ENCODE results near the gene GP9.

Gene GP9

DNA sequence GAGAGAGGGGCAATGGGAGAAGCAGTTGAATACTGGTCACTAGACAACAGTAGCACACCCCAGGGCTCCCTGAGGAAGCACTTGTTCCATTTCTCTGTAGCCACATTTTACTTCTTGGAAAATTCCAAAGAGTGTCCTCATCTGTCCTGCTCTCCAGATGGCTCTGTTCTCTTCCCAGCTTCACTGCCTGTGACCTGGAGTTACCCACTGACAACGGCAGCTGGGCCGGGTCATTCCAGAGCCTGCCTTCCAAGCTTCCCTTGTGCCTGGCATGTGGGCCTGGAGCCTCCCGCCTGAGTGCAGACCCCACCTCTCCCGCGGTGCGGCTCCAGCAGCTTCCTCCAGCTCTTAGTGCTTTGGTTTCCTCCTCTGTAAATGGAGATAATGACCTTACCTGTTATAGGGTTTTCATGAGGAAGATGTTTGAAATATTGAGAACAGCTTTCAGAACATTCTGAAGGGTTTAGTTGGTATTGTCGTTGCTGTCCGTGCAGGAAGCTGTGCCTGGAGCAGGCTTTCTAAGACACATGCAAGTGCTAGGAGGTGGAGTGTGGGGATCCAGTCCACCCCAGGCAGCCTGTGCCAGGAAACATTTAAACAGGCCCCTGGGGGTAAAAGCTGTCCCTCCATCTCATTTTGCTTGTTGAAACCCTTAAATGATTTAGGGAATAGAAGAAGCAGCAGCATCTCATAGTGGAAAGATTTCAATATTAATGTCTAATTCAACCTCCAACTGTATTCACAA is 34.7 kb upstream of the GP9 start:
- no peak overlapping the region for H3K4me3 ChIP-seq (ENCODE audit: low read depth, low read length)
- DNase-seq (ENCODE audit: low read depth, low spot score) = no peak
- CTCF ChIA-PET = interaction anchor here (1.2 to 7.1 kb wide), 6 partner anchors 9 to 219 kb away, joined by 3 to 38 read pairs (median 7); no protein-coding TSS in a partner anchor
- TF ChIP-seq, protein P1, sequence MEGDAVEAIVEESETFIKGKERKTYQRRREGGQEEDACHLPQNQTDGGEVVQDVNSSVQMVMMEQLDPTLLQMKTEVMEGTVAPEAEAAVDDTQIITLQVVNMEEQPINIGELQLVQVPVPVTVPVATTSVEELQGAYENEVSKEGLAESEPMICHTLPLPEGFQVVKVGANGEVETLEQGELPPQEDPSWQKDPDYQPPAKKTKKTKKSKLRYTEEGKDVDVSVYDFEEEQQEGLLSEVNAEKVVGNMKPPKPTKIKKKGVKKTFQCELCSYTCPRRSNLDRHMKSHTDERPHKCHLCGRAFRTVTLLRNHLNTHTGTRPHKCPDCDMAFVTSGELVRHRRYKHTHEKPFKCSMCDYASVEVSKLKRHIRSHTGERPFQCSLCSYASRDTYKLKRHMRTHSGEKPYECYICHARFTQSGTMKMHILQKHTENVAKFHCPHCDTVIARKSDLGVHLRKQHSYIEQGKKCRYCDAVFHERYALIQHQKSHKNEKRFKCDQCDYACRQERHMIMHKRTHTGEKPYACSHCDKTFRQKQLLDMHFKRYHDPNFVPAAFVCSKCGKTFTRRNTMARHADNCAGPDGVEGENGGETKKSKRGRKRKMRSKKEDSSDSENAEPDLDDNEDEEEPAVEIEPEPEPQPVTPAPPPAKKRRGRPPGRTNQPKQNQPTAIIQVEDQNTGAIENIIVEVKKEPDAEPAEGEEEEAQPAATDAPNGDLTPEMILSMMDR (IDR thresholded peaks at IDR 0.05; ENCODE audit: insufficient read depth, low read length, missing control alignments) = no peak
- POLR2A ChIA-PET = no interaction called here

DNA sequence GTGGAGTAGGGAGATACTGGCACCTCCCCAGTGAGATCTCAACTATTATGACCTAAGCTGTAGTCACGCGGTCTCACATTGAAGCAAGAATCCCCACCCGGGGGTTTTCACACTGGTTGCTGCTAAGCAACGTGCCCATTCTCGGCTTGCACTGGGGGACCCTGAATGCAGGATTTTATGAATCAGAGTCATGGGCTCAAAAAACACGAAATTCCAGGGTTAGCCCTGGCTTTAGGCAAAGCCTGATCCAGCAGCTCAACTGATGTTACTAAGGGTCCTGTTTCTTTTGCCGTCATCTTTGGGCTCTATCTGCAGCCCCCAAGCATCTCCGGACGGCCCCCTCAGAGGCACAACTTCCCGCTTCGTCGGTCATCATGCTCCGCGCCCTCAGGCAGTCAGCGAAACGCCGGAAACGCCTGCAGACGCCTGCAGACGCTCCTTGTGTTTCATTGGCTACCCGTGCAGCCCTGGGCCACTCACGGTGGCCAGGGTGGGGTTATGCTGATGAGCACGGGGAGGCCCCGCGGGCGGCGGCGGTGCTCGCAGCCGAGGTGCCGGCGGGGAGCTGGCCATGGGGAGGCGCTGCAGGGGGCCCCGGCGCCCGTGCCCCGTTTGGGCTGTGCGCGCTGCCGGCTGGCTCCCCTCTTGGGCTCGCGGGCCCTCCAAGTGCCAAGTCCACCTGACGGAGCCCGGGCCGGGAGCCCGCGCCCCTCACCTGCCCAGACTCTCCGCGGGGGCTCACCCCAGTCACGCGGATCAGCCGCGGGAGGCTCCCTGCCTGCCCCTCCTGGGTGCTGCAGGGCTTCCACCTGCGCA is 33.6 kb upstream of the GP9 start:
- DNase-seq (ENCODE audit: low read depth, low spot score) = no peak
- POLR2A ChIA-PET = no interaction called here
- peak overlapping the region; percentile 30 for H3K4me3 ChIP-seq (ENCODE audit: low read depth, low read length)
- CTCF ChIA-PET = interaction anchor here (0.7 to 7.1 kb wide), 8 partner anchors 10 to 218 kb away, joined by 3 to 38 read pairs (median 7); no protein-coding TSS in a partner anchor
- TF ChIP-seq, protein P1 (IDR thresholded peaks at IDR 0.05; ENCODE audit: insufficient read depth, low read length, missing control alignments) = peak; percentile 21

DNA sequence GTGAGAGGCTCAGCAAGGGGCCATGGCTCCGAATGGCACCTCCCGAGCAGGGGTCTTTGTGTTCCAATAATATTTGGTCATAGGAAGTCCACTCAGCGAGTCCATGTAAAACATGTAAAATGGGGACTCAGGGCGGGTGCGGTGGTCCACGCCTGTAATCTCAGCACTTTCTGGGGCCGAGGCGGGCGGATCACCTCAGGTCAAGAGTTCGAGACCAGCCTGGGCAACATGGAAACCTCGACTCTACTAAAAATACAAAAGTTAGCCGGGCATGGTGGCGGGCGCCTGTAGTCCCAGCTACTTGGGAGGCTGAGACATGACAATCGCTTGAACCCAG is 33.1 kb upstream of the GP9 start:
- ChIA-PET POLR2A (no interaction called here), CTCF (interaction anchor here (0.7 to 2.0 kb wide), 5 partner anchors 10 to 218 kb away, joined by 3 to 8 read pairs (median 3); no protein-coding TSS in a partner anchor)
- DNase-seq (ENCODE audit: low read depth, low spot score) = no peak
- TF ChIP-seq, protein P1 (IDR thresholded peaks at IDR 0.05; ENCODE audit: insufficient read depth, low read length, missing control alignments) = no peak
- H3K4me3 ChIP-seq (ENCODE audit: low read depth, low read length) = peak overlapping the region; percentile 30

DNA sequence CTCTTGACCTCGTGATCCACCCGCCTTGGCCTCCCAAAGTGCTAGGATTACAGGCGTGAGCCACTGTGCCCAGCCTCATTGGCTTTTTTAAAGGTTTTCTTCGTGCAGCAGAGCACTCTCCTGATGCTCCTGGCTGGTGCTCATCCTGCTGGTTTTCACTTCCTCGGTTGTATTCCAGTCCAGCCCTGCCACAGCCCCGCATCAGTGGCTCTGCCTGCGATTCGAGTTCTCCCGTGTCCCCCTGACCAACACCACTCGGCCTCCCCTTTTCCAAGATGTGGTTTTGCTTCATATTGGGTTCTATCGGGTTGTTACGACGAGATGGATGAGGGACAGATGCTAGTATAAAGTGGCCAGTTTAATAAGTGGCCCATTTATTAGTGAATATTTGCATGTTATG is 31.7 kb upstream of the GP9 start:
- no peak for DNase-seq (ENCODE audit: low read depth, low spot score)
- TF ChIP-seq, protein P1 (IDR thresholded peaks at IDR 0.05; ENCODE audit: insufficient read depth, low read length, missing control alignments) = no peak
- no peak overlapping the region for H3K4me3 ChIP-seq (ENCODE audit: low read depth, low read length)
- ChIA-PET POLR2A (no interaction called here), CTCF (interaction anchor here (1.0 to 1.7 kb wide), 6 partner anchors 13 to 216 kb away, joined by 3 to 11 read pairs (median 3); partner anchors contain the start of gene GP9)

DNA sequence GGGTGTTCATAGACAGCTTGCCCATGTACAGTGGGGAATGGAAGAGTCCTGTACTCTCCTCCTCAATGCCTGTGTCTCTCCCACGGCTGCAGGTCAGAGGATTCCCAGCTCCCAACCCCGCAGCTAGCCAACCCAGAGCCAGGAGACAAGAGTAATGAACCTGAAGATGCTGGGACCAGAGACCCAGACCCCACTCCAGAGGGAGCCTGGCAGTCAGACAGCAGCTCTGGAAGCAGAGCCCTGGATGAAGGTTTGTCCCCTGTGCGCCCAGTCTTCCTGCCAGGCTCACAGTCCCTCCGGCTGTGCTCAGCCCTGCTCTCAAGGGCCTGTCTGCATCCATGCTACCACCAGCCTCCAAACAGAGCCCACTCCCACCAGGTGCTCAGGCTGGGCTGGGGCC is 30.0 kb upstream of the GP9 start:
- CTCF ChIA-PET = interaction anchor here (0.6 to 1.5 kb wide), 5 partner anchors 11 to 215 kb away, joined by 3 to 11 read pairs (median 4); no protein-coding TSS in a partner anchor
- TF ChIP-seq, protein P1 (IDR thresholded peaks at IDR 0.05; ENCODE audit: insufficient read depth, low read length, missing control alignments) = no peak
- no peak overlapping the region for H3K4me3 ChIP-seq (ENCODE audit: low read depth, low read length)
- no peak for DNase-seq (ENCODE audit: low read depth, low spot score)
- POLR2A ChIA-PET = interaction anchor here (0.5 kb wide), 1 partner anchor 106 kb away, joined by 3 read pairs; no protein-coding TSS in a partner anchor

Data from AG04449 (cell line).